ENCODE measurements around the gene AQR. TPM values are rescaled to one million over a fixed set of nuclear protein-coding genes. Genes with fewer than 3 reads are reported as not detected.

AQR gene
- total RNA-seq, 2 experiments from 2014 or later: 33.2 to 37.0 TPM

GRCh38 chr15:34914317-34914716 lies 55.2 kb downstream of the AQR start:
- ATAC-seq (no peak), DNase-seq (no peak)
- Mint-ChIP-seq H3K9me3 (ENCODE audit: insufficient read depth) (no peaks in the 10 kb centered on the region), H3K27ac (no peak overlapping the region), H3K27me3 (ENCODE audit: low read depth) (no peaks in the 10 kb centered on the region), H3K36me3 (ENCODE audit: low read depth) (peaks cover 52% of the 10 kb centered on the region), H3K4me3 (no peak overlapping the region), H3K4me1 (ENCODE audit: low read depth) (no peaks in the 10 kb centered on the region)
- CTCF ChIA-PET: no interaction called here
- POLR2A ChIA-PET: no interaction called here

GRCh38 chr15:34905047-34905446 lies 64.5 kb downstream of the AQR start:
- CTCF ChIA-PET: no interaction called here
- ATAC-seq (no peak), DNase-seq (no peak)
- peaks cover 42% of the 10 kb centered on the region for H3K36me3 Mint-ChIP-seq (ENCODE audit: low read depth)
- H3K4me3 Mint-ChIP-seq: no peak overlapping the region
- no peaks in the 10 kb centered on the region for H3K4me1 Mint-ChIP-seq (ENCODE audit: low read depth)
- H3K9me3 Mint-ChIP-seq (ENCODE audit: insufficient read depth): no peaks in the 10 kb centered on the region
- POLR2A ChIA-PET: no interaction called here
- H3K27ac Mint-ChIP-seq: no peak overlapping the region
- no peaks in the 10 kb centered on the region for H3K27me3 Mint-ChIP-seq (ENCODE audit: low read depth)

GRCh38 chr15:34904527-34904926 lies 65.0 kb downstream of the AQR start:
- Mint-ChIP-seq H3K27ac (no peak overlapping the region), H3K27me3 (ENCODE audit: low read depth) (no peaks in the 10 kb centered on the region), H3K9me3 (ENCODE audit: insufficient read depth) (no peaks in the 10 kb centered on the region), H3K4me1 (ENCODE audit: low read depth) (no peaks in the 10 kb centered on the region), H3K36me3 (ENCODE audit: low read depth) (peaks cover 41% of the 10 kb centered on the region), H3K4me3 (no peak overlapping the region)
- POLR2A ChIA-PET: no interaction called here
- CTCF ChIA-PET: no interaction called here
- no peak for ATAC-seq
- no peak for DNase-seq

DNA sequence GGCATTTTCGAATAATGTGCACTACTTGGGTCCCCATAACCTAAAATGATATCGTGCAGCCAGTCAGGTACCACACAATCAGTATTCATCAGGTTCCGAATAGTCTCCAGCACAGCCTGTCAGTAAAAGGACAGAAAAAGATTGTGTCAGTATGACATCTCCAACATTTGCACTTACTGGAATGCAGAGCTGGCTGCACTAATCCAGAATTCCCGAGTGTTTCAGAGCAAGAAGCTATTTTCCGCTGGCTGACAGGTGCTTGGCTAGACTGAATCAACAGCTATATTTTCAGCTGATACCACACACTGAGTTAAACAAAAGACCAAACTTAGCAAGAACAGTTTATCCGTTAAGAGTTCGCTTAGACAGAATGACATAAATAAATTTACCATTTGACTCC lies 68.8 kb downstream of the AQR start:
- H3K4me3 Mint-ChIP-seq: no peak overlapping the region
- H3K36me3 Mint-ChIP-seq (ENCODE audit: low read depth): peaks cover 42% of the 10 kb centered on the region
- POLR2A ChIA-PET: no interaction called here
- no peaks in the 10 kb centered on the region for H3K4me1 Mint-ChIP-seq (ENCODE audit: low read depth)
- DNase-seq (no peak), ATAC-seq (no peak)
- H3K27me3 Mint-ChIP-seq (ENCODE audit: low read depth): no peaks in the 10 kb centered on the region
- H3K9me3 Mint-ChIP-seq (ENCODE audit: insufficient read depth): no peaks in the 10 kb centered on the region
- CTCF ChIA-PET: interaction anchor here (1.5 kb wide), 1 partner anchor 11 kb away, joined by 5 read pairs; no protein-coding TSS in a partner anchor
- no peak overlapping the region for H3K27ac Mint-ChIP-seq

DNA sequence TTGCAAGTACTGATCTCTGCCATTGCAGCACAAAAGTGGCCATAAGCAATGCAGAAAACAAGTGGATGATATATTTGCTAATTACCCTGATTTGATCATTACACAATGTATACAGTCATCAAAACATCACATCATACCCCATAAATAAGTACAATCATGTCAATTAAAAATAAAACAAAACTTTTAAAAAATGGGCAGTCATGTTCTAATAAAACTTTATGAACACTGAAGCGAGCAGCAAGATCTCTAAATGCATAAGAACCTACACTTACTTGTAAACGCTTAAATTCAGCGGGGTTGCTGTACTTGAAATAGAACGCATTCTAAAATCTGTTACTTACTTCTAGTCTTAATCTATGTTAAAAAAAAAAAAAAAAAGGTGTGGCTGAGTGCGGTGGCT lies 73.4 kb downstream of the AQR start:
- H3K27me3 Mint-ChIP-seq (ENCODE audit: low read depth): no peaks in the 10 kb centered on the region
- H3K27ac Mint-ChIP-seq: no peak overlapping the region
- peaks cover 22% of the 10 kb centered on the region for H3K9me3 Mint-ChIP-seq (ENCODE audit: insufficient read depth)
- no peaks in the 10 kb centered on the region for H3K4me1 Mint-ChIP-seq (ENCODE audit: low read depth)
- DNase-seq (no peak), ATAC-seq (no peak)
- CTCF ChIA-PET: no interaction called here
- POLR2A ChIA-PET: no interaction called here
- H3K4me3 Mint-ChIP-seq: no peak overlapping the region
- peaks cover 68% of the 10 kb centered on the region for H3K36me3 Mint-ChIP-seq (ENCODE audit: low read depth)

DNA sequence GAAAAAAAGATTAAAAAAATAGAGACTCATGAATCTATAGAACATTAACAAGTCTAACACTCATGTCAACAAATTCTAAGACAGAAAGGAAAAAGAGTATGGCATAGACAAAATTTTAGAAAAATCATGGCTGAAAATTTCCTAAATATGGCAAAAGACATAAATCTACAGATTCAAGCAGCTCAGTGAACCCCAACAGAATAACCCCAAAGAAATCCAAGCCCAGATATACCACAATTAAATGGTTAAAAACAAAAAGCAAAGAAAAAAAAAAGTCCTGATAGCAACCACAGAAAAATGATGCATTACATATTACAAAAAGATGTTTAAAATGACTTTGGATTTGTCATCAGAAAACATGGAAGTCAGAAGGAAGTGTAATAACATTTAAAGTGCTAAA lies 75.6 kb downstream of the AQR start:
- Mint-ChIP-seq H3K27me3 (ENCODE audit: low read depth) (no peaks in the 10 kb centered on the region), H3K27ac (no peak overlapping the region), H3K9me3 (ENCODE audit: insufficient read depth) (peaks cover 22% of the 10 kb centered on the region), H3K4me1 (ENCODE audit: low read depth) (no peaks in the 10 kb centered on the region), H3K4me3 (no peak overlapping the region), H3K36me3 (ENCODE audit: low read depth) (peaks cover 75% of the 10 kb centered on the region)
- CTCF ChIA-PET: no interaction called here
- ATAC-seq (no peak), DNase-seq (no peak)
- POLR2A ChIA-PET: no interaction called here

GRCh38 chr15:34892963-34893591 lies 76.5 kb downstream of the AQR start:
- no peaks in the 10 kb centered on the region for H3K4me1 Mint-ChIP-seq (ENCODE audit: low read depth)
- ATAC-seq (no peak), DNase-seq (no peak)
- H3K9me3 Mint-ChIP-seq (ENCODE audit: insufficient read depth): peaks cover 22% of the 10 kb centered on the region
- no peak overlapping the region for H3K4me3 Mint-ChIP-seq
- ChIA-PET CTCF (interaction anchor here (1.6 kb wide), 1 partner anchor 25 kb away, joined by 3 read pairs; no protein-coding TSS in a partner anchor), POLR2A (no interaction called here)
- H3K27ac Mint-ChIP-seq: no peak overlapping the region
- H3K27me3 Mint-ChIP-seq (ENCODE audit: low read depth): no peaks in the 10 kb centered on the region
- H3K36me3 Mint-ChIP-seq (ENCODE audit: low read depth): peaks cover 72% of the 10 kb centered on the region

GRCh38 chr15:34890424-34890823 lies 79.1 kb downstream of the AQR start:
- POLR2A ChIA-PET: no interaction called here

GRCh38 chr15:34889476-34889875 lies 80.1 kb downstream of the AQR start:
- H3K4me3 Mint-ChIP-seq: no peak overlapping the region
- H3K27ac Mint-ChIP-seq: no peak overlapping the region
- H3K36me3 Mint-ChIP-seq (ENCODE audit: low read depth): peaks cover 70% of the 10 kb centered on the region
- CTCF ChIA-PET: interaction anchor here (1.9 kb wide), 1 partner anchor 11 kb away, joined by 5 read pairs; no protein-coding TSS in a partner anchor
- H3K27me3 Mint-ChIP-seq (ENCODE audit: low read depth): no peaks in the 10 kb centered on the region
- DNase-seq (no peak), ATAC-seq (no peak)
- H3K9me3 Mint-ChIP-seq (ENCODE audit: insufficient read depth): peaks cover 22% of the 10 kb centered on the region
- H3K4me1 Mint-ChIP-seq (ENCODE audit: low read depth): no peaks in the 10 kb centered on the region
- POLR2A ChIA-PET: no interaction called here

More at GRCh38 chr15:34890424-34890823, 79.1 kb downstream of the AQR start:
- ATAC-seq (no peak), DNase-seq (no peak)
- Mint-ChIP-seq H3K9me3 (ENCODE audit: insufficient read depth) (peaks cover 22% of the 10 kb centered on the region), H3K27ac (no peak overlapping the region), H3K4me1 (ENCODE audit: low read depth) (no peaks in the 10 kb centered on the region), H3K36me3 (ENCODE audit: low read depth) (peaks cover 68% of the 10 kb centered on the region), H3K27me3 (ENCODE audit: low read depth) (no peaks in the 10 kb centered on the region), H3K4me3 (no peak overlapping the region)
- CTCF ChIA-PET: interaction anchor here (1.9 kb wide), 1 partner anchor 10 kb away, joined by 5 read pairs; no protein-coding TSS in a partner anchor

DNA sequence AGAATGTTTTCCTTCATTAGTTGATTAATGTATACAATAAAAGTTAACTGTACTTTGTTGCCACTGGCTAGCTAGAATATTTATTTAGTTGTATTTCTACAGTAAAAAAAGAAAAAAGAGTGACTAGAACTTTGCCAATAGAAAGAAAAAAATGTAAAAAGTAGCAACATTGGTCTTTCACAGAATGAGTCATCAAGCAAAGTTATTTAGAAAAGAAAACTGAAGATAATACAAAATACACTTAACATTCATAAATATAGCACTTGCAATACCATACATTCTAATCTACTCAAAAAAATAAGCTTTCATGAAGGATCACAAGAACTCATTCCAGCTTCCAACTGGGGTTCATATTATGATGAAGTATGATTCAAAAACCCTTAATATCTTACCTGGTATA lies 83.4 kb downstream of the AQR start:
- Mint-ChIP-seq H3K36me3 (ENCODE audit: low read depth) (peaks cover 59% of the 10 kb centered on the region), H3K9me3 (ENCODE audit: insufficient read depth) (no peaks in the 10 kb centered on the region), H3K4me3 (no peak overlapping the region), H3K27me3 (ENCODE audit: low read depth) (no peaks in the 10 kb centered on the region), H3K4me1 (ENCODE audit: low read depth) (no peaks in the 10 kb centered on the region), H3K27ac (no peak overlapping the region)
- CTCF ChIA-PET: interaction anchor here (1.4 kb wide), 1 partner anchor 11 kb away, joined by 3 read pairs; no protein-coding TSS in a partner anchor
- DNase-seq (no peak), ATAC-seq (no peak)
- POLR2A ChIA-PET: interaction anchor here (0.6 to 0.7 kb wide), 2 partner anchors 81 to 168 kb away, joined by 3 read pairs; no protein-coding TSS in a partner anchor

DNA sequence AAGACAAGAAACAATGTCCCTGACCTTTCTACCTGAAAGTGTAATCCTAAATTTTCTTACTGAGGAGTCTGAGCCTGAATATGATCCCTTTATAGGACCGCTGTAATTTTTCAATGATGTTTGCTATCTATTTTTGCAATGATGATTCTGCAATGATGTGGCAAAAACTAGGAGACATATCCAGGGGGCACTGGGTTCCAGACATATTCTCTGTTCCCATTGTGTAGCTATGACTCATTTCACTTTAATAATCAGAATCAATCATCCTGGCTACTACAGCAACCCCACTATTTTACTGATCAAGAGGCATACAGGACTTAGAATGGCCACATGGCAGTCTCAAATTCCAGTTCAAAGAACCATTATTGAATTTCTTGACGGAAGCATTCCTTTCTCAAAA lies 85.9 kb downstream of the AQR start:
- H3K36me3 Mint-ChIP-seq (ENCODE audit: low read depth): peaks cover 56% of the 10 kb centered on the region

GRCh38 chr15:34883042-34883441 lies 86.5 kb downstream of the AQR start:
- ChIA-PET CTCF (no interaction called here), POLR2A (no interaction called here)
- H3K27ac Mint-ChIP-seq: no peak overlapping the region
- H3K27me3 Mint-ChIP-seq (ENCODE audit: low read depth): no peaks in the 10 kb centered on the region
- no peak overlapping the region for H3K4me3 Mint-ChIP-seq
- no peaks in the 10 kb centered on the region for H3K9me3 Mint-ChIP-seq (ENCODE audit: insufficient read depth)
- DNase-seq (no peak), ATAC-seq (no peak)
- peaks cover 59% of the 10 kb centered on the region for H3K36me3 Mint-ChIP-seq (ENCODE audit: low read depth)
- H3K4me1 Mint-ChIP-seq (ENCODE audit: low read depth): no peaks in the 10 kb centered on the region

More for the DNA sequence above, 85.9 kb downstream of the AQR start:
- ChIA-PET CTCF (no interaction called here), POLR2A (no interaction called here)
- Mint-ChIP-seq H3K27me3 (ENCODE audit: low read depth) (no peaks in the 10 kb centered on the region), H3K27ac (no peak overlapping the region), H3K4me3 (no peak overlapping the region), H3K9me3 (ENCODE audit: insufficient read depth) (no peaks in the 10 kb centered on the region), H3K4me1 (ENCODE audit: low read depth) (no peaks in the 10 kb centered on the region)
- DNase-seq (no peak), ATAC-seq (no peak)

DNA sequence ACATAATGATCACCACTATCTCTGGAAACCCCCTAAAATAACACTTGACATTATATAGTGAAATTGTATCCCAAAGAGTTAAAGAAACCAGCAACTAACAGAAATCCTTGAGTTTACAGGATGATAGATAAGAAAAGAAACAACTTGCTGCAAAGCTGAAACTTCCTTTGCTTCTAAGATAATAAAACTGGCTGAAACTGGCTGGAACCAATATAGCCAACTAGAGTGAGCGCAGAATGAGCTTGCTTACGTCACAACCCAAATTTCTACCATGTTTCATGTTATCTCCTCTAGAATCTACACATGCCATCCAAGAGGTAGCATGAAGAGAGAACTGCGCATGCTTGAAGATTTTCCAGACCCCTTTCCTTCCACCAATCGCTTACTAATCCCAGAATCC lies 90.4 kb downstream of the AQR start:
- DNase-seq (no peak), ATAC-seq (no peak)
- CTCF ChIA-PET: no interaction called here
- no peaks in the 10 kb centered on the region for H3K4me1 Mint-ChIP-seq (ENCODE audit: low read depth)
- H3K27me3 Mint-ChIP-seq (ENCODE audit: low read depth): no peaks in the 10 kb centered on the region
- H3K4me3 Mint-ChIP-seq: no peak overlapping the region
- H3K9me3 Mint-ChIP-seq (ENCODE audit: insufficient read depth): no peaks in the 10 kb centered on the region
- POLR2A ChIA-PET: no interaction called here
- no peak overlapping the region for H3K27ac Mint-ChIP-seq
- peaks cover 51% of the 10 kb centered on the region for H3K36me3 Mint-ChIP-seq (ENCODE audit: low read depth)

Measured in activated CD8-positive, alpha-beta T cell treated with anti-CD3 and anti-CD28 coated beads, Interleukin-2, amount 10 ng/mL, durations not matched to agents 7 days and 5 days (primary cell).